HepG2 (cell line): ENCODE data around the gene PLLP. TPM values are rescaled to one million over a fixed set of nuclear protein-coding genes. Genes with fewer than 3 reads are reported as not detected.

Experiments
- BORCS8-MEF2B ChIP-seq: sonication (generic); formaldehyde crosslinking; IDR thresholded peaks from 2 replicates; pipeline ENCODE4 v1.8.0; 2022; ENCODE audit warnings: mild to moderate bottlenecking, missing genetic modification reagents
- BRCA1 ChIP-seq: sonication (generic); formaldehyde crosslinking; IDR thresholded peaks from 2 replicates; pipeline ENCODE4 v1.4.0; 2020; ENCODE audit warnings: missing genetic modification reagents
- DDIT3 ChIP-seq: sonication (generic); formaldehyde crosslinking; IDR thresholded peaks from 2 replicates; pipeline ENCODE4 v1.4.0; 2020; ENCODE audit warnings: mild to moderate bottlenecking, missing genetic modification reagents
- DNMT3B ChIP-seq: conservative IDR thresholded peaks from 2 replicates; pipeline ENCODE4 v1.6.1; 2016; ENCODE audit warnings: missing biosample characterization, control low read depth
- FOXA3 ChIP-seq: IDR thresholded peaks from 2 replicates; pipeline ENCODE4 v1.6.1; 2016; ENCODE audit warnings: missing genetic modification reagents, missing compliant biosample characterization
- FOXC1 ChIP-seq: sonication (generic); formaldehyde crosslinking; IDR thresholded peaks from 2 replicates; pipeline ENCODE4 v1.8.0; 2022; ENCODE audit warnings: mild to moderate bottlenecking, missing genetic modification reagents, borderline replicate concordance
- GLMP ChIP-seq: sonication (generic); formaldehyde crosslinking; IDR thresholded peaks from 2 replicates; pipeline ENCODE4 v1.9.0; 2021; ENCODE audit warnings: missing genetic modification reagents, mild to moderate bottlenecking, borderline replicate concordance
- HINFP ChIP-seq: sonication (generic); formaldehyde crosslinking; IDR thresholded peaks from 2 replicates; pipeline ENCODE4 v1.4.0; 2020; ENCODE audit warnings: low read depth, mild to moderate bottlenecking, missing genetic modification reagents
- NRL ChIP-seq: sonication (generic); formaldehyde crosslinking; IDR thresholded peaks from 2 replicates; pipeline ENCODE4 v1.5.0; 2020; ENCODE audit warnings: missing genetic modification reagents, mild to moderate bottlenecking, moderate library complexity, borderline replicate concordance
- PHF21A ChIP-seq: sonication (generic); formaldehyde crosslinking; IDR thresholded peaks from 2 replicates; pipeline ENCODE4 v1.5.0; 2020; ENCODE audit warnings: mild to moderate bottlenecking, missing genetic modification reagents
- RXRA ChIP-seq: sonication (generic); formaldehyde crosslinking; IDR thresholded peaks from 2 replicates; pipeline ENCODE4 v1.5.1; 2020; ENCODE audit warnings: missing genetic modification reagents
- RXRB ChIP-seq: IDR thresholded peaks from 2 replicates; pipeline ENCODE4 v1.6.1; 2016; ENCODE audit warnings: borderline replicate concordance, missing genetic modification reagents, missing compliant biosample characterization
- SNAPC5 ChIP-seq: sonication (generic); formaldehyde crosslinking; IDR thresholded peaks from 2 replicates; pipeline ENCODE4 v1.8.1; 2023; ENCODE audit warnings: mild to moderate bottlenecking, missing genetic modification reagents, borderline replicate concordance
- ZBTB39 ChIP-seq: sonication (generic); formaldehyde crosslinking; IDR thresholded peaks from 2 replicates; pipeline ENCODE4 v1.5.0; 2020; ENCODE audit warnings: missing genetic modification reagents
- ZFYVE20 ChIP-seq: sonication (generic); formaldehyde crosslinking; IDR thresholded peaks from 2 replicates; pipeline ENCODE4 v1.8.0; 2023; ENCODE audit warnings: low read depth, mild to moderate bottlenecking, moderate library complexity, missing genetic modification reagents, borderline replicate concordance
- ZNF280B ChIP-seq: sonication (generic); formaldehyde crosslinking; IDR thresholded peaks from 2 replicates; pipeline ENCODE4 v1.5.0; 2020; ENCODE audit warnings: missing genetic modification reagents, mild to moderate bottlenecking, borderline replicate concordance
- ZNF672 ChIP-seq: sonication (generic); formaldehyde crosslinking; IDR thresholded peaks from 2 replicates; pipeline ENCODE4 v1.8.1; 2022; ENCODE audit warnings: missing genetic modification reagents
- ZNF691 ChIP-seq: sonication (generic); formaldehyde crosslinking; IDR thresholded peaks from 2 replicates; pipeline ENCODE4 v1.4.0; 2020; ENCODE audit warnings: missing genetic modification reagents, low read depth, mild to moderate bottlenecking, borderline replicate concordance
- ZNF772 ChIP-seq: sonication (generic); formaldehyde crosslinking; IDR thresholded peaks from 2 replicates; pipeline ENCODE4 v1.5.0; 2020; ENCODE audit warnings: mild to moderate bottlenecking, missing genetic modification reagents
- ZNF775 ChIP-seq: sonication (generic); formaldehyde crosslinking; IDR thresholded peaks from 2 replicates; pipeline ENCODE4 v1.4.0; 2020; ENCODE audit warnings: missing genetic modification reagents, mild to moderate bottlenecking, moderate library complexity, borderline replicate concordance
- polyA plus RNA-seq, 8 experiments: library from polyadenylated mRNA; depleted of rRNA in 3 of 8; stranded (reverse) in 7 of 8; unstranded in 1 of 8; fragments of >200 nt; fragmentation: Illumina TruSeq in 4 of 8; extraction: Trizol in 4 of 8; gene quantifications; 2 replicates each; pipeline versions ENCODE4 v1.2.1 to v1.2.3, GENCODE V29; 2011 to 2016; ENCODE audit warnings: low read depth in 4 of 8, missing spikeins in 1 of 8, mixed read lengths in 1 of 8; ENCODE audit not compliant: insufficient read depth in 1 of 8
- total RNA-seq, 5 experiments: library from RNA; depleted of rRNA; stranded (reverse); fragments of >200 nt; fragmentation: Illumina TruSeq; extraction: Trizol; gene quantifications; 2 replicates each; pipeline ENCODE4 v1.2.3, GENCODE V29; 2016; ENCODE audit warnings: low read depth in 1 of 5

PLLP gene
- total and polyA plus RNA-seq, 2 of the 13 experiments (the other 11 are each of a cell fraction or from before 2014, with no cell fraction given), result 60.6 to 127 TPM

- TF ChIP-seq GLMP (CRISPR knock-in tag) (peak; percentile 55; the same call in 1 of the 2 replicates), NRL (CRISPR knock-in tag) (peak; percentile 71; the same call in 1 of the 2 replicates), RXRB (CRISPR knock-in tag) (peak; percentile 75), ZNF672 (CRISPR knock-in tag) (no peak), PHF21A (no peak; the same call in 1 of the 2 replicates), RXRA (CRISPR knock-in tag) (peak; percentile 85), BRCA1 (CRISPR knock-in tag) (peak; percentile 14; the same call in 1 of the 2 replicates), HINFP (CRISPR knock-in tag) (no peak; the same call in 1 of the 2 replicates), FOXC1 (peak; percentile 88), ZNF691 (peak; percentile 90; the same call in 1 of the 2 replicates), ZNF775 (CRISPR knock-in tag) (peak; percentile 76; the same call in 1 of the 2 replicates), FOXA3 (peak; percentile 88), ZBTB39 (CRISPR knock-in tag) (peak; percentile 69; the same call in 1 of the 2 replicates), ZNF280B (peak; percentile 57; the same call in 1 of the 2 replicates), DDIT3 (CRISPR knock-in tag) (no peak), SNAPC5 (CRISPR knock-in tag) (no peak; the same call in 1 of the 2 replicates), DNMT3B (CRISPR knock-in tag) (0 out of 2 replicates have a peak, but pooled peaks have one; percentile 59), BORCS8-MEF2B (no peak; the same call in none of the 2 replicates), ZNF772 (CRISPR knock-in tag) (peak; percentile 96; the same call in 1 of the 2 replicates), ZFYVE20 (no peak)
Observed at GRCh38 chr16:57300387-57301125, 16.1 kb upstream of the PLLP start (continued).
